M059J (cell line): ENCODE measurements around the gene FOXP1. TPM values are rescaled to one million over a fixed set of nuclear protein-coding genes. Genes with fewer than 3 reads are reported as not detected.

Experiments
- DNase-seq: peaks from one replicate; pipeline ENCODE4 v3.0.0-alpha.2; 2012; ENCODE audit warnings: low read depth
- total RNA-seq: library from RNA; depleted of rRNA; stranded (reverse); fragments of >200 nt; shearing (Covaris generic); gene quantifications from 2 replicates; pipeline ENCODE4 v1.2.3, GENCODE V29; 2014

Gene FOXP1
- total RNA-seq, 1 experiment from 2014 or later, result 19.2 TPM

GRCh38 chr3:71432044-71432975 is 151.2 kb downstream of the FOXP1 start:
- DNase-seq, result no peak

GRCh38 chr3:71430941-71431552 is 152.5 kb downstream of the FOXP1 start:
- peak; percentile 67 for DNase-seq

GRCh38 chr3:71429597-71429988 is 153.9 kb downstream of the FOXP1 start:
- DNase-seq, result no peak

- DNase-seq, result no peak
Measured at GRCh38 chr3:71428841-71429596, 154.5 kb downstream of the FOXP1 start.

GRCh38 chr3:71425491-71426071 is 157.9 kb downstream of the FOXP1 start:
- peak; percentile 87 for DNase-seq

GRCh38 chr3:71423151-71423906 is 160.2 kb downstream of the FOXP1 start:
- DNase-seq, result peak; percentile 57

GRCh38 chr3:71421820-71422566 is 161.5 kb downstream of the FOXP1 start:
- no peak for DNase-seq

GRCh38 chr3:71421475-71421819 is 162.1 kb downstream of the FOXP1 start:
- no peak for DNase-seq

- DNase-seq, result no peak
Measured at GRCh38 chr3:71419369-71419768, 164.2 kb downstream of the FOXP1 start.

GRCh38 chr3:71417791-71418190 is 165.7 kb downstream of the FOXP1 start:
- DNase-seq, result no peak

- no peak for DNase-seq
Measured at GRCh38 chr3:71416876-71417275, 166.7 kb downstream of the FOXP1 start.

- DNase-seq, result peak; percentile 25
Measured at GRCh38 chr3:71415681-71416122, 167.8 kb downstream of the FOXP1 start.

GRCh38 chr3:71414189-71414927 is 169.2 kb downstream of the FOXP1 start:
- no peak for DNase-seq

- no peak for DNase-seq
Measured at GRCh38 chr3:71413572-71413971, 170.0 kb downstream of the FOXP1 start.

GRCh38 chr3:71409352-71409751 is 174.2 kb downstream of the FOXP1 start:
- no peak for DNase-seq

GRCh38 chr3:71408903-71409302 is 174.6 kb downstream of the FOXP1 start:
- no peak for DNase-seq

GRCh38 chr3:71407823-71408222 is 175.7 kb downstream of the FOXP1 start:
- no peak for DNase-seq

GRCh38 chr3:71406972-71407810 is 176.3 kb downstream of the FOXP1 start:
- DNase-seq, result no peak

GRCh38 chr3:71402911-71403310 is 180.6 kb downstream of the FOXP1 start:
- no peak for DNase-seq
